ENCODE measurements around the gene TNS4.

GRCh38 chr17:40509626-40510327, 8.4 kb upstream of the TNS4 start:
- TF ChIP-seq CTCF (IDR thresholded peaks at IDR 0.05) (no peak), EZH2 (IDR thresholded peaks at IDR 0.05) (no peak)
